Measurements from ENCODE around the gene BAG1.

- TF ChIP-seq CTCF (IDR thresholded peaks at IDR 0.05; ENCODE audit: low read depth, low read length, poor library complexity, severe bottlenecking) (no peak), EZH2phosphoT487 (IDR thresholded peaks at IDR 0.05; ENCODE audit: borderline replicate concordance, low read length) (no peak)
Observed at GRCh38 chr9:33288235-33288634, 23.7 kb upstream of the BAG1 start.
